DOHH2 (cell line): ENCODE data around the gene CEBPA.

Experiments
- H3F3A ChIP-seq: fragments of 200-600 bp; sonication (generic), shearing (Covaris generic); 2 replicates; pipeline ENCODE4 v1.6.0; 2016; ENCODE audit warnings: antibody characterized with exemption, mild to moderate bottlenecking; ENCODE audit not compliant: control insufficient read depth, insufficient read depth
- H3K27ac ChIP-seq: fragments of 200-600 bp; sonication (generic); 2 replicates; pipeline ENCODE4 v1.5.1; 2014; ENCODE audit warnings: low read depth, mild to moderate bottlenecking, low read length, moderate library complexity
- H3K27me3 ChIP-seq: fragments of 200-600 bp; sonication (generic); 2 replicates; pipeline ENCODE4 v1.6.1; 2014; ENCODE audit warnings: mild to moderate bottlenecking, low read length, mixed read lengths; ENCODE audit not compliant: control insufficient read depth
- H3K36me3 ChIP-seq: fragments of 200-600 bp; sonication (generic); 2 replicates; pipeline ENCODE4 v1.6.1; 2014; ENCODE audit warnings: mild to moderate bottlenecking, low read length, moderate library complexity, mixed read lengths; ENCODE audit not compliant: control insufficient read depth
- H3K4me1 ChIP-seq: fragments of 200-600 bp; sonication (generic); 2 replicates; pipeline ENCODE4 v1.6.1; 2014; ENCODE audit warnings: mild to moderate bottlenecking, low read length, mixed read lengths; ENCODE audit not compliant: control insufficient read depth
- H3K4me2 ChIP-seq: fragments of 200-600 bp; sonication (generic); 2 replicates; pipeline ENCODE4 v1.6.0; 2014; ENCODE audit warnings: mild to moderate bottlenecking, low read length, moderate library complexity
- H3K4me3 ChIP-seq: fragments of 200-600 bp; sonication (generic); 2 replicates; pipeline ENCODE4 v1.5.1; 2014; ENCODE audit warnings: mild to moderate bottlenecking, low read length, mixed read lengths
- H3K79me2 ChIP-seq: fragments of 200-600 bp; sonication (generic); 2 replicates; pipeline ENCODE4 v1.6.1; 2014; ENCODE audit warnings: mild to moderate bottlenecking, low read length, mixed read lengths; ENCODE audit not compliant: control insufficient read depth
- H3K9me2 ChIP-seq: fragments of 200-600 bp; sonication (generic); replicated peaks from 2 replicates; pipeline ENCODE4 v1.6.1; 2014; ENCODE audit warnings: mild to moderate bottlenecking, low read length, mixed read lengths; ENCODE audit not compliant: control insufficient read depth
- H3K9me3 ChIP-seq: fragments of 200-600 bp; sonication (generic); 2 replicates; pipeline ENCODE4 v1.6.1; 2014; ENCODE audit warnings: antibody characterized with exemption, low read length, mixed read lengths; ENCODE audit not compliant: control insufficient read depth, insufficient read depth
- H4K20me1 ChIP-seq: fragments of 200-600 bp; sonication (generic); 2 replicates; pipeline ENCODE4 v1.6.0; 2014; ENCODE audit warnings: low read depth, mild to moderate bottlenecking, antibody characterized with exemption, low read length, moderate library complexity; ENCODE audit not compliant: control insufficient read depth, insufficient read depth
- EZH2phosphoT487 ChIP-seq: fragments of 200-600 bp; sonication (generic); IDR thresholded peaks from 2 replicates; pipeline ENCODE4 v1.6.1; 2017; ENCODE audit warnings: borderline replicate concordance, mild to moderate bottlenecking, antibody characterized with exemption, low read length, moderate library complexity, mixed read lengths
- TF ChIP-seq, protein P1 (sequence below): fragments of 200-600 bp; sonication (generic); IDR thresholded peaks from one replicate; pipeline ENCODE4 v1.5.1; 2014; ENCODE audit warnings: antibody characterized with exemption, mild to moderate bottlenecking, low read depth, low read length; ENCODE audit not compliant: poor library complexity, severe bottlenecking

CEBPA gene

DNA sequence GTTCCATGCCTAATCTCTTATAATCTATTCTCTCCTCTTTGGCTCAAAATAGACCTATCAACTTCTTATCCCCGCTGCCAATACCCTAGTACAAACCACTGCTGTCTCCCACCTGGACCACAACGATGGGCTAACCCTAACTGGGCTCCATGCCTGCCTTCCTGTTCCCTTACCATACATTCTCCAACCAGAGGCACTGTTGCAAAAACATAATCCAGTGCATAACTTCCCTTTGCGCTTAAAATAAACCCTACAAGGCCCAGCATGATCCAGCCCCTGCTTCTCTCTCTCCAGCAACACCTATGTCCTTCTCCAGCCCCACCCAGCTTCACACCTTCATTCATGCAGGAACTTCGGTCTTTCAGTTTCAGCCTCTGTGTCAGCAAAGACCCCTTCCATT is 27.4 kb upstream of the CEBPA start:
- Histone ChIP-seq H3K4me1 (no peaks in the 10 kb centered on the region), H3K27ac (no peak overlapping the region), H3K4me2 (no peak overlapping the region), H3K36me3 (no peaks in the 10 kb centered on the region), H3K79me2 (no peaks in the 10 kb centered on the region), H3K27me3 (no peaks in the 10 kb centered on the region), H3F3A (no peaks in the 10 kb centered on the region), H4K20me1 (no peaks in the 10 kb centered on the region), H3K9me2 (no peaks in the 10 kb centered on the region), H3K9me3 (no peaks in the 10 kb centered on the region), H3K4me3 (no peak overlapping the region)
- no peak for TF ChIP-seq EZH2phosphoT487
- TF ChIP-seq, protein P1, sequence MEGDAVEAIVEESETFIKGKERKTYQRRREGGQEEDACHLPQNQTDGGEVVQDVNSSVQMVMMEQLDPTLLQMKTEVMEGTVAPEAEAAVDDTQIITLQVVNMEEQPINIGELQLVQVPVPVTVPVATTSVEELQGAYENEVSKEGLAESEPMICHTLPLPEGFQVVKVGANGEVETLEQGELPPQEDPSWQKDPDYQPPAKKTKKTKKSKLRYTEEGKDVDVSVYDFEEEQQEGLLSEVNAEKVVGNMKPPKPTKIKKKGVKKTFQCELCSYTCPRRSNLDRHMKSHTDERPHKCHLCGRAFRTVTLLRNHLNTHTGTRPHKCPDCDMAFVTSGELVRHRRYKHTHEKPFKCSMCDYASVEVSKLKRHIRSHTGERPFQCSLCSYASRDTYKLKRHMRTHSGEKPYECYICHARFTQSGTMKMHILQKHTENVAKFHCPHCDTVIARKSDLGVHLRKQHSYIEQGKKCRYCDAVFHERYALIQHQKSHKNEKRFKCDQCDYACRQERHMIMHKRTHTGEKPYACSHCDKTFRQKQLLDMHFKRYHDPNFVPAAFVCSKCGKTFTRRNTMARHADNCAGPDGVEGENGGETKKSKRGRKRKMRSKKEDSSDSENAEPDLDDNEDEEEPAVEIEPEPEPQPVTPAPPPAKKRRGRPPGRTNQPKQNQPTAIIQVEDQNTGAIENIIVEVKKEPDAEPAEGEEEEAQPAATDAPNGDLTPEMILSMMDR: no peak

DNA sequence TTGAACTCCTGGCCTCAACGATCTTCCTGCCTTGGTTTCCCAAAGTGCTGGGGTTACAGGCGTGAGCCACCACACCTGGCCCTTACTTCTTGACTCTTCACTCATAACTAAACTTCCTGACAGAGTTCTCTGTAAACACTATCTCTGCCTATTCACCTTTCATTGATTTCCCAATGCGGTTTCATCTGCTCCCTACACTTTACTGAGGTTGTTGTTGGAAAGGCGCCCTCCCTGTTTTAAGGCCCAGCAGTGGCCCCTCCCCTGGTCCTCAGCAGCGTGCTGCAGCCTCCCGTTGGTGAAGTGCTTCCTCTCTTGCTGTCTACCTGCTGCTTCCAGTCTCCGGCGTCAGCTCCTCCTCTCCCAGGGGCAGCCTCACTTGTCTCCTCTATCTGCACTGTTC is 26.7 kb upstream of the CEBPA start:
- H3K4me3 ChIP-seq: no peak overlapping the region
- H3K9me2 ChIP-seq: no peaks in the 10 kb centered on the region
- H3K27me3 ChIP-seq: no peaks in the 10 kb centered on the region
- H3K9me3 ChIP-seq: no peaks in the 10 kb centered on the region
- H3K4me2 ChIP-seq: no peak overlapping the region
- no peaks in the 10 kb centered on the region for H3K36me3 ChIP-seq
- TF ChIP-seq, protein P1: no peak
- no peak for TF ChIP-seq EZH2phosphoT487
- H3K79me2 ChIP-seq: no peaks in the 10 kb centered on the region
- no peak overlapping the region for H3K27ac ChIP-seq
- no peaks in the 10 kb centered on the region for H3F3A ChIP-seq
- no peaks in the 10 kb centered on the region for H3K4me1 ChIP-seq
- no peaks in the 10 kb centered on the region for H4K20me1 ChIP-seq

DNA sequence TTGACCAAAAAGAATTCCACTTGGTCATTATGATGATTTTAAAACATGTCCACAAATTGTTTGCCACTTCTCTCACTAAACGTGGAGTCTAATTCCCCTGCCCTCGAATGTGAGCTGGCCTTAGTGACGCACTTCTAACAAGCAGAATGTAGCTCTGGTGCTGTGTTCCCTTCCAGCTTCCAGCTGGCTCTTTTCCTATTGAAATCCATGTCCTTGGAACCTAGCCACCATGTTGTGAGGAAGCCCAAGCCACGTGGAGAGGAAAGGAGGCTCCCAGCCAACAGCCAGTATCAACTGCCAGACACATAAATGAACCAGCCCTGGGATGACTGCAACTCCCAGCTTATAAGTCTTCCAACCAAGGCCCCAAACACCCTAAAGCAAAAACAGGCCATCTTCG is 23.6 kb upstream of the CEBPA start:
- no peaks in the 10 kb centered on the region for H3K36me3 ChIP-seq
- TF ChIP-seq, protein P1: no peak
- TF ChIP-seq EZH2phosphoT487: no peak

DNA sequence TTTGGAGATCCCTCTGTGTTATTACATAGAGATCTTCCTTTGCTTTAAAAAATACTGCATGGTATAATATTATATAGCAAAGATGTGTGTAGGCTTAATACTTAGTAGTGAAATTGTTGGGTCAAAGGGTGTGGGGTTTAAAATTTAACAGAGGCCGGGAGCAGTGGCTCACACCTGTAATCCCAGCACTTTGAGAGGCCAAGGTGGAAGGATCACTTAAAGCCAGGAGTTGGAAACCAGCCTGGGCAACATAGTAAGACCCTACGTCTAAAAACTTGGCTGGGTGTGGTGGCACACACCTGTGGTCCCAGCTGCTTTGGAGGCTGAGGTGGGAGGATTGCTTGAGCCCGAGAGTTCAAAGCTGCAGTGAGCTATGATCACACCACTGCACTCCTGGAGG is 22.3 kb upstream of the CEBPA start:
- H3K9me3 ChIP-seq: no peaks in the 10 kb centered on the region
- no peaks in the 10 kb centered on the region for H3K36me3 ChIP-seq
- no peaks in the 10 kb centered on the region for H4K20me1 ChIP-seq
- no peak overlapping the region for H3K27ac ChIP-seq
- H3K4me3 ChIP-seq: no peak overlapping the region
- no peaks in the 10 kb centered on the region for H3F3A ChIP-seq
- H3K27me3 ChIP-seq: no peaks in the 10 kb centered on the region
- H3K9me2 ChIP-seq: no peaks in the 10 kb centered on the region
- no peaks in the 10 kb centered on the region for H3K79me2 ChIP-seq
- no peak overlapping the region for H3K4me2 ChIP-seq
- no peaks in the 10 kb centered on the region for H3K4me1 ChIP-seq
- TF ChIP-seq, protein P1: no peak
- TF ChIP-seq EZH2phosphoT487: no peak

More for the DNA sequence above, 23.6 kb upstream of the CEBPA start:
- no peaks in the 10 kb centered on the region for H3K4me1 ChIP-seq
- H3K4me3 ChIP-seq: no peak overlapping the region
- H3F3A ChIP-seq: no peaks in the 10 kb centered on the region
- no peak overlapping the region for H3K4me2 ChIP-seq
- no peak overlapping the region for H3K27ac ChIP-seq
- no peaks in the 10 kb centered on the region for H3K9me2 ChIP-seq
- H3K9me3 ChIP-seq: no peaks in the 10 kb centered on the region
- H3K79me2 ChIP-seq: no peaks in the 10 kb centered on the region
- H3K27me3 ChIP-seq: no peaks in the 10 kb centered on the region
- H4K20me1 ChIP-seq: no peaks in the 10 kb centered on the region
